Measurements from ENCODE around the gene SYK.
"Not testable (repeated sequence)": the region's sequence is repeated elsewhere in the genome, so short reads cannot be mapped to it uniquely, and the experiment has no call there.

The SYK gene

GRCh38 chr9:90795871-90796317 is 5.7 kb upstream of the SYK start:
- no peak for DNase-seq

GRCh38 chr9:90799271-90799852 is 2.3 kb upstream of the SYK start:
- DNase-seq, result no peak

GRCh38 chr9:90801973-90802322 is 329 bp downstream of the SYK start:
- no peak for DNase-seq

- no peak for DNase-seq
Measured at GRCh38 chr9:90802386-90802985, 867 bp downstream of the SYK start.

GRCh38 chr9:90803860-90804593 is 2.4 kb downstream of the SYK start:
- DNase-seq, result no peak

- DNase-seq, result no peak
Measured at GRCh38 chr9:90805006-90805996, 3.7 kb downstream of the SYK start.

GRCh38 chr9:90807006-90807405 is 5.4 kb downstream of the SYK start:
- no peak for DNase-seq

GRCh38 chr9:90808398-90808797 is 6.8 kb downstream of the SYK start:
- DNase-seq, result no peak

- DNase-seq, result peak in 2 of 51 donors; percentile 23 to 39
Measured at GRCh38 chr9:90808890-90809685, 7.5 kb downstream of the SYK start.

GRCh38 chr9:90810691-90811090 is 9.1 kb downstream of the SYK start:
- DNase-seq, result no peak

GRCh38 chr9:90813046-90813445 is 11.4 kb downstream of the SYK start:
- no peak for DNase-seq

GRCh38 chr9:90813523-90813922 is 11.9 kb downstream of the SYK start:
- no peak for DNase-seq

- DNase-seq, result no peak
Measured at GRCh38 chr9:90814355-90814754, 12.7 kb downstream of the SYK start.

- DNase-seq, result peak in 3 of 51 donors; percentile 2 to 11 (median 4)
Measured at GRCh38 chr9:90815183-90815943, 13.7 kb downstream of the SYK start.

- no peak for DNase-seq
Measured at GRCh38 chr9:90815944-90816357, 14.3 kb downstream of the SYK start.

- no peak for DNase-seq
Measured at GRCh38 chr9:90816690-90817089, 15.1 kb downstream of the SYK start.

GRCh38 chr9:90818279-90818678 is 16.7 kb downstream of the SYK start:
- no peak for DNase-seq

GRCh38 chr9:90820406-90820805 is 18.8 kb downstream of the SYK start:
- DNase-seq, result not testable (repeated sequence)

- DNase-seq, result not testable (repeated sequence)
Measured at GRCh38 chr9:90821236-90821635, 19.6 kb downstream of the SYK start.

GRCh38 chr9:90821697-90822096 is 20.1 kb downstream of the SYK start:
- DNase-seq, result no peak
